ENCODE data around the gene CDC42EP3.

DNA sequence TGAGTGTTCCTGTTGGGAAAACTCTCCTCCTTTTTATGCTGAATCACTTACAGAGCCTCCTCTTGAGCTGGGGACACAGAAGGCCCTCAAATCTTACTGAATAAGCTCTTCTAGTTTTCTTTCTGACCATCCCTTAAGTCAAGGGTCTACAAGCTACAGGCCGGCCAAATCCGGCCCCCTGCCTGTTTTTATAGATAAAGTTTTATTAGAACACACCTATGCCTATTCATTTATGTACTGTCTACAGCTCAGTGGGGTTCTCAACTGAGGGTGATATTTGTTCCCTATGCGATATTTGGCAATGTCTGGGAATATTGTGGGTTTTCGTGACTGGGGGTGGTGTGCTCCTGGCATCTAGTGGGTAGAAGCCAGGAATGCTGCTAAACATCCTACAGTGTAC lies 14.0 kb downstream of the CDC42EP3 start:
- no peak for TF ChIP-seq POLR2A (IDR thresholded peaks at IDR 0.05)
- TF ChIP-seq, protein P1, sequence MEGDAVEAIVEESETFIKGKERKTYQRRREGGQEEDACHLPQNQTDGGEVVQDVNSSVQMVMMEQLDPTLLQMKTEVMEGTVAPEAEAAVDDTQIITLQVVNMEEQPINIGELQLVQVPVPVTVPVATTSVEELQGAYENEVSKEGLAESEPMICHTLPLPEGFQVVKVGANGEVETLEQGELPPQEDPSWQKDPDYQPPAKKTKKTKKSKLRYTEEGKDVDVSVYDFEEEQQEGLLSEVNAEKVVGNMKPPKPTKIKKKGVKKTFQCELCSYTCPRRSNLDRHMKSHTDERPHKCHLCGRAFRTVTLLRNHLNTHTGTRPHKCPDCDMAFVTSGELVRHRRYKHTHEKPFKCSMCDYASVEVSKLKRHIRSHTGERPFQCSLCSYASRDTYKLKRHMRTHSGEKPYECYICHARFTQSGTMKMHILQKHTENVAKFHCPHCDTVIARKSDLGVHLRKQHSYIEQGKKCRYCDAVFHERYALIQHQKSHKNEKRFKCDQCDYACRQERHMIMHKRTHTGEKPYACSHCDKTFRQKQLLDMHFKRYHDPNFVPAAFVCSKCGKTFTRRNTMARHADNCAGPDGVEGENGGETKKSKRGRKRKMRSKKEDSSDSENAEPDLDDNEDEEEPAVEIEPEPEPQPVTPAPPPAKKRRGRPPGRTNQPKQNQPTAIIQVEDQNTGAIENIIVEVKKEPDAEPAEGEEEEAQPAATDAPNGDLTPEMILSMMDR (IDR thresholded peaks at IDR 0.05): no peak

Measured in testis (tissue), 2 donors.